GM18951 (cell line): Measurements from ENCODE around the gene TMEM115.

ENCODE experiments used
- POLR2A ChIP-seq: IDR thresholded peaks from 4 replicates; pipeline ENCODE4 v1.6.1; 2011; ENCODE audit warnings: mild to moderate bottlenecking; ENCODE audit not compliant: insufficient read length, insufficient read depth; ENCODE audit errors: extremely low read depth
- in situ Hi-C: fragments of 300-500 bp; cut with MboI; formaldehyde crosslinking; loops from one replicate; pipeline ENCODE4 v1.12.0; 2022; ENCODE audit warnings: low sequenced_read_pairs, mixed read lengths, inconsistent platforms; ENCODE audit not compliant: unreplicated experiment

The TMEM115 gene

GRCh38 chr3:50358911-50359759, at the start of gene TMEM115:
TMEM115 (minus strand) TSS chr3:50359521; CDS start chr3:50359063, 458 bp downstream.
- TF ChIP-seq POLR2A = peak; percentile 68
- in situ Hi-C loops = no loop called here

- no peak for TF ChIP-seq POLR2A
- in situ Hi-C loops = no loop called here
Measured at GRCh38 chr3:50408443-50408944, 49.2 kb upstream of the TMEM115 start.

GRCh38 chr3:50406487-50406886, 47.2 kb upstream of the TMEM115 start:
- no peak for TF ChIP-seq POLR2A
- in situ Hi-C loops = no loop called here

GRCh38 chr3:50405249-50405648, 45.9 kb upstream of the TMEM115 start:
- TF ChIP-seq POLR2A = no peak
- in situ Hi-C loops = no loop called here

- TF ChIP-seq POLR2A = no peak
- in situ Hi-C loops = no loop called here
Measured at GRCh38 chr3:50401978-50402595, 42.8 kb upstream of the TMEM115 start.

GRCh38 chr3:50396502-50396901, 37.2 kb upstream of the TMEM115 start:
- TF ChIP-seq POLR2A = no peak
- in situ Hi-C loops = no loop called here

- in situ Hi-C loops = no loop called here
- TF ChIP-seq POLR2A = no peak
Measured at GRCh38 chr3:50395070-50395860, 35.9 kb upstream of the TMEM115 start.

GRCh38 chr3:50393061-50393460, 33.7 kb upstream of the TMEM115 start:
- TF ChIP-seq POLR2A = no peak
- in situ Hi-C loops = no loop called here

- in situ Hi-C loops = no loop called here
- TF ChIP-seq POLR2A = no peak
Measured at GRCh38 chr3:50392101-50392715, 32.9 kb upstream of the TMEM115 start.

GRCh38 chr3:50390508-50391224, 31.3 kb upstream of the TMEM115 start:
- in situ Hi-C loops = no loop called here
- no peak for TF ChIP-seq POLR2A

GRCh38 chr3:50389414-50389767, 30.1 kb upstream of the TMEM115 start:
- in situ Hi-C loops = no loop called here

GRCh38 chr3:50388720-50389413, 29.5 kb upstream of the TMEM115 start:
- in situ Hi-C loops = no loop called here
- no peak for TF ChIP-seq POLR2A

More at GRCh38 chr3:50389414-50389767, 30.1 kb upstream of the TMEM115 start:
- no peak for TF ChIP-seq POLR2A
